Measurements from ENCODE around the gene TFR2.
"Not testable (repeated sequence)": the region's sequence is repeated elsewhere in the genome, so short reads cannot be mapped to it uniquely, and the experiment has no call there.

The TFR2 gene

DNA sequence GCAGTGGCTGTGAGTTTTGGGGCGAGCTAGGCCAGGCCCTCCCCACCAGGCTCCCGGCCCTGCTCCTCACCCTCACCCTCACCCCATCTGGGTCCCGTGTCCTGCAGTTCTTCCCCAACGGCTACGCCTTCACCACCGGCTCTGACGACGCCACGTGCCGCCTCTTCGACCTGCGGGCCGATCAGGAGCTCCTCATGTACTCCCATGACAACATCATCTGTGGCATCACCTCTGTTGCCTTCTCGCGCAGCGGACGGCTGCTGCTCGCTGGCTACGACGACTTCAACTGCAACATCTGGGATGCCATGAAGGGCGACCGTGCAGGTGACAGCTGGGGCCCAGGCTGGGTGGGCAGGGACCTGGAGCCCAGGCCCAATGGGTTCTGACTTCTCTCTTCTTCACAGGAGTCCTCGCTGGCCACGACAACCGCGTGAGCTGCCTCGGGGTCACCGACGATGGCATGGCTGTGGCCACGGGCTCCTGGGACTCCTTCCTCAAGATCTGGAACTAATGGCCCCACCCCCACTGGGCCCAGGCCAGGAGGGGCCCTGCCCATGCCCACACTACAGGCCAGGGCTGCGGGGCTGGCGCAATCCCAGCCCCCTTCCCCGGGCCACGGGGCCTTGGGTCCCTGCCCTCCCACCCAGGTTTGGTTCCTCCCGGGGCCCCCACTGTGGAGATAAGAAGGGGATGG, 37.1 kb upstream of the TFR2 start:
- DNase-seq (ENCODE audit: low read depth in 2 of 3, low spot score in 2 of 3): no peak

DNA sequence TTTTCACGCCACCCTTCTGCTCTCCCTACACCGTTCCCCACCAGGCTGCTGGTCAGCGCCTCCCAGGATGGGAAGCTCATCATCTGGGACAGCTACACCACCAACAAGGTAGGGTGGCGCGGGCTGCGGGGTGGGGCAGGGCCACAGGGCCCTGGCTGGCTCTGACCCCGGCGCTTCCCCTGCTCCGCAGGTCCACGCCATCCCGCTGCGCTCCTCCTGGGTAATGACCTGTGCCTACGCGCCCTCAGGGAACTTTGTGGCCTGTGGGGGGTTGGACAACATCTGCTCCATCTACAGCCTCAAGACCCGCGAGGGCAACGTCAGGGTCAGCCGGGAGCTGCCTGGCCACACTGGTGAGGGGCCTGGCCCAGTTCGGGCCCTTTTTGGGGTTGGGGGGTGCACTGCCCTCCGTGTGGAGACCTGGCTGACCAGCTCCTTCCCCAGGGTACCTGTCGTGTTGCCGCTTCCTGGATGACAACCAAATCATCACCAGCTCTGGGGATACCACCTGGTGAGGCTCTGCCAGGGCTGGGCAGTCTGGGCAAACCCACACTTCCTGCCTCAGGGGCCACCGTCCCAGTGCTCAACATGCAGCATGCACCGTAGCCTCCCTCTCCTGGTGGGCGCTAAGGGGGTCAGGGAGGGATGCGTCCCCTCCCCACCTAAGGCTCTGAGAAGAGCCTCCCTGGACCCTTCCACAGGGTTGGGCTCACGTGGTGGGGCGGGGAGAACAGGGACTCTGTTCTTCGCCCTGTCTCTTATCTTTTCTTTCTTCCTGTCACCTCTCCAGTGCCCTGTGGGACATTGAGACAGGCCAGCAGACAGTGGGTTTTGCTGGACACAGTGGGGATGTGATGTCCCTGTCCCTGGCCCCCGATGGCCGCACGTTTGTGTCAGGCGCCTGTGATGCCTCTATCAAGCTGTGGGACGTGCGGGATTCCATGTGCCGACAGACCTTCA, 36.2 kb upstream of the TFR2 start:
- no peak for DNase-seq (ENCODE audit: low read depth in 2 of 3, low spot score in 2 of 3)

DNA sequence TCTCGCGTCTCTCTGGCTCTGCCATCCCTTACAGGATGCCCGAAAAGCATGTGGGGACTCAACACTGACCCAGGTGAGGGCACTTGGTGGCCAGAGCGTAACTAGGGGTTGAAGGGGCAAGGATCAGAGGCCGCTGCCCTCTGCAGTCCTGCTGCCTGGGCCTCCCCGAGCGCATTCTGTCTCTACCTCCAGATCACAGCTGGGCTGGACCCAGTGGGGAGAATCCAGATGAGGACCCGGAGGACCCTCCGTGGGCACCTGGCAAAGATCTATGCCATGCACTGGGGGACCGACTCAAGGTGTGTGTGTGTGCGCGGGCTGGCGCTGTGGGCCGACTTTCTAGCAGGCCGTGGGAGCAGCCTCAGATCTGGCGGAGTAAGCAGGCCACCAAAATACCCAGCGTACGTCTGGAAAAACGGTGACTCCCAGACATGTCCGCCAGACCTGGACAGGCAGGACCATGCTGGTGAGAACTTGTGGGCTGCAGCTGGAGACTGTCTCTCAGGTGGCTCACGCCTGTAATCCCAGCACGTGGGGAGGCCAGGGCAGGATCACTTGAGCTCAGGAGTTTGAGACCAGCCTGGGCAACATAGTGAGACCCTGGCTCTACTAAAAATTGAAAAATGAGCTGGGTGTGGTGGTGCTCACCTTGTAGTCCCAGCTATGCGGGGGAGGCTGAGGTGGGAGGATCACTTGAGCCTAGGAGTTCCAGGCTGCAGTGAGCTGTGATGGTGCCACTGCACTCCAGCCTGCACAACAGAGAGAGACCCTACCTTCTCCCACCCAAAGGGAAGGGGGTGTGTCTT, 35.4 kb upstream of the TFR2 start:
- no peak for DNase-seq (ENCODE audit: low read depth in 2 of 3, low spot score in 2 of 3)

- DNase-seq (ENCODE audit: low read depth in 2 of 3, low spot score in 2 of 3): peak in 1 of 3 experiments; percentile 75
Measured at GRCh38 chr7:100675581-100676350, 34.4 kb upstream of the TFR2 start.

DNA sequence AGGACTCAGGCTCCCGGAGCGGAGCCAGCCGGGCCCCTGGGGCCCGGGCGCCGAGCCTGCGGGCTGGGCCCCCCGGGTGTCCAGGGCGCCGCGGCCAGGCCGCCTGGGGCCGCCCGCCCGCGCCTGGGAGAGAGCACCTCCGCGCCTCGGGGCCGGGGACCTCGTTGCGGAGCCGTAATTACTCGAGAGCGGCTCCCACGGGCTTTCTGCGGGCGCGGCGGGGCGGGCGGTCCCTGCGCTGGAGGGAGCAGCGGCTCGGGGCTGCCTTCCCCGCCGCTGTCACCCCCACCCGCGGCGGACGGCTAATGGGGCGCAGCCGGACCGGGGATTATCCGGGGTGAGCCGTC, 33.7 kb upstream of the TFR2 start:
- DNase-seq (ENCODE audit: low read depth in 2 of 3, low spot score in 2 of 3): no peak

DNA sequence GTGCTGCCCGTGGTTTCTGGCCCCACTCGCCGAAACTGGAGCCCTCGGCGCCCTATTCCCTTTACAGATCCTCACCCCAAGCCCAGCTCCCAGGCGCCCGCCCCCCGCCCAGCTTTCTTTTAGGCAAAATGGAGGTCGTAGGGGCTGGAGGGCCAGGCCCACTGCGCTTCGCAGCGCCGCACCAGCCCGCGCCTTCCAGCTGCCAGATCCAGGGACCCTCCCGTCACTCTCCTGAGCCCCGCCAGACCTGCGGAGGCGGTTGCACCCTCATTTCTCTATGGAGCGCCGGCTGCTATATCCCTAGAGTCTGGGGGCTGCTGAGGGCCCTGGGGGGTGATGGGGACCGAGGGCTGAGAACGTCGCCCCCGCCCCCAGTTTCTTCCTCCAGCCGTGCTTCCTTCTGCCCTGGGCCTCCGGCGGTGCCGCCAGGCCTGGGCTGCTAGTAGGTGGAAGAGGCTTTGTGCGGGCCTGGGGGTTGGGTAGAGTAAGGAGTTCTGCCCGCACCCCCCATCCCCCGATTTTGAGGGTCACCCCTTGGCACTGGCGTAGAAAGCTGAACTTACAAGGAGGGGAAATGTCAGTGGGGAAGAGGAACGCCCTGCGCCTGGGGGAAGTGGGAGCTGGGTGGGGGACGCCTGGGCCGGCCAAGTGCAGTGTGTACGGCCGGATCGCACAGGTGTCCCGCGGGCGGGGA, 33.2 kb upstream of the TFR2 start:
- no peak for DNase-seq (ENCODE audit: low read depth in 2 of 3, low spot score in 2 of 3)

DNA sequence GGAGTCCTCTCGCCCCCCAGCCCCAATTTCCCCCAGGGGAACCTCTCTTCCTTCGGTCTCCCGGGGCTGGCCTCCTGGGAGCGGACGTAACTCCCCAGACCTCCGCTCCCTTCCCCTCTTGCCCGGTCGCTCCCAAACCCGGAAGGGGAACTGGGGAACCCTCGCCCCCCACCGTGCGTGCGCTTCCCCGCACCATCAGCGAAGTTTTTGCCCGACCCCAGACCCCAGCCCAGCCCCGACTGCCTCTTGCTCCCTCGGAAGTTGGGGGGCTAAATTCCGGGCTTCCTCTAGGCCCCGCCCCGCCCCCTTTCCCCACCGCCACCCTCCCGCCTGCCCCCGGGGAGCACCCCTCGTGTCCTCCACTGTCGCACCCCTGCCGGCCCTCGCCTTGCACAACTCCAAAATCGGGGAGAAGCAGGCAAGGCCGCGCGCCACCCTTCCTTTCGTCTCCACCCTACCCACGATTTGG, 32.6 kb upstream of the TFR2 start:
- no peak for DNase-seq (ENCODE audit: low read depth in 2 of 3, low spot score in 2 of 3)

GRCh38 chr7:100673302-100673941, 32.1 kb upstream of the TFR2 start, which contains the start of gene GNB2:
GNB2 (plus strand) TSS chr7:100673740; CDS start chr7:100676266, 2,526 bp downstream.
- peak; percentile 96 to 99 (median 98) for DNase-seq (ENCODE audit: low read depth in 2 of 3, low spot score in 2 of 3)

DNA sequence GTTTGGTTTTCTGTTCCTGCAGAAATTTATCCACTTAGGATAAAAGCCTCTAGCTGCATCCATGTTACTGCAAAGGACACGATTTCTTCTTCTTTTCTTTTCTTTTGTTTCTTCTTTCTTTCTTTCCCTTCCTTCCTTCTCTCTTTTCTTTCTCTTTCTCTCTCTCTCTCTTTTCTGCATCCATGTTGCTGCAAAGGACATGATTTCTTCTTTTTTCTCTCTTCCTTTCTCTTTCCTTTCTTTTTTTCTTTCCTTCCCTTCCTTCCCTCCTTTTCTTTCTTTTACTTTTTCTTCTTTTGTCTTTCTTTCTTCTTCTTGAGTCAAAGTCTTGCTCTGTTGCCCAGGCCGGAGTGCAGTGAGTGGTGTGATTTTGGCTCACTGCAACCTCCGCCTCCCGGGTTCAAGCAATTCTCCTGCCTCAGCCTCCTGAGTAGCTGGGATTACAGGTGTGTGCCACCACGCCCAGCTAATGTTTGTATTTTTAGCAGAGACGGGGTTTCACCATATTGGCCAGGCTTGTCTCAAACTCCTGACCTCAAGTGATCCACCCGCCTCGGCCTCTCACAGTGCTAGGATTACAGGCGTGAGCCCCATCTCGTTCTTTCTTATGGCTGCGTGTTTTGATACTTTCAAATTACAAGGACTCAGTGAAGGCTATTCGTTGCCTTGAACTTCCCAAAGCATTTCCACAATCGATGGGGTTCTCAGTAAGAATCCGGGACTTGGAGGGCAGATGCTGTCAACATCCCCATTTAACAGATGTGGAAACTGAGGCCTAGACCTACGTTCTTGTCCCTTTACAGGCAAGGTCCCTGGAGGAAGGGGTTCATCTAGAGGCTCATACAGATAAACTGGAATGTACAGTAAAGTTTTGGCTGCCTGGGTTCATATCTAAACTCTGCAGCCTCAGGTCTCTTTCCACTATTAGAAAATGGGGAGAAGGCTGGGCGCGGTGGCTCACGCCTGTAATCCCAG, 30.3 kb upstream of the TFR2 start:
- DNase-seq (ENCODE audit: low read depth in 2 of 3, low spot score in 2 of 3): no peak

- no peak for DNase-seq (ENCODE audit: low read depth in 2 of 3, low spot score in 2 of 3)
Measured at GRCh38 chr7:100670074-100670473, 28.7 kb upstream of the TFR2 start.

- DNase-seq (ENCODE audit: low read depth in 2 of 3, low spot score in 2 of 3): not testable (repeated sequence)
Measured at GRCh38 chr7:100669106-100669505, 27.8 kb upstream of the TFR2 start.

- no peak for DNase-seq (ENCODE audit: low read depth in 2 of 3, low spot score in 2 of 3)
Measured at GRCh38 chr7:100668069-100668449, 26.7 kb upstream of the TFR2 start.

GRCh38 chr7:100667331-100668068, 26.1 kb upstream of the TFR2 start:
- no peak for DNase-seq (ENCODE audit: low read depth in 2 of 3, low spot score in 2 of 3)

- no peak for DNase-seq (ENCODE audit: low read depth in 2 of 3, low spot score in 2 of 3)
Measured at GRCh38 chr7:100665168-100665726, 23.9 kb upstream of the TFR2 start.

DNA sequence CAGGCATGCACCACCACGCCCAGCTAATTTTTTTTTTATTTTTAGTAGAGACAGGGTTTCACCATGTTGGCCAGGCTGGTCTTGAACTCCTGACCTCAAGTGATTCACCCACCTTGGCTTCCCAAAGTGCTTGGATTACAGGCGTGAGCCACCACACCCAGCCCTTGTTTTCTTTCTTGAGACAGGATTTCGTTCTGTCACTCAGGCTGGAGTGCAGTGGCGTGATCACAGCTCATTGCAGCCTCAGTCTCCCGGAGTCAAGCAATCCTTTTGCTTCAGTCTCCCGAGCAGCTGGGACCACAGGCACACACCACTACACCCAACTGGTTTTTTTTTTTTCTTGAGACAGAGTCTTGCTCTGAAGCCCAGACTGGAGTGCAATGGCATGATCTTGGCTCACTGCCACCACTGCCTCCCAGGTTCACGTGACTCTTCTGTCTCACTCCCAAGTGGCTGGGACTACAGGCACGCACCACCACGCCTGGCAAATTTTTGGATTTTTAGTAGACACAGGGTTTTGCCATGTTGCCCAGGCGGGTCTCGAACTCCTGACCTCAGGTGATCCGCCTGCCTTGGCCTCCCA, 20.9 kb upstream of the TFR2 start:
- DNase-seq (ENCODE audit: low read depth in 2 of 3, low spot score in 2 of 3): not testable (repeated sequence)

DNA sequence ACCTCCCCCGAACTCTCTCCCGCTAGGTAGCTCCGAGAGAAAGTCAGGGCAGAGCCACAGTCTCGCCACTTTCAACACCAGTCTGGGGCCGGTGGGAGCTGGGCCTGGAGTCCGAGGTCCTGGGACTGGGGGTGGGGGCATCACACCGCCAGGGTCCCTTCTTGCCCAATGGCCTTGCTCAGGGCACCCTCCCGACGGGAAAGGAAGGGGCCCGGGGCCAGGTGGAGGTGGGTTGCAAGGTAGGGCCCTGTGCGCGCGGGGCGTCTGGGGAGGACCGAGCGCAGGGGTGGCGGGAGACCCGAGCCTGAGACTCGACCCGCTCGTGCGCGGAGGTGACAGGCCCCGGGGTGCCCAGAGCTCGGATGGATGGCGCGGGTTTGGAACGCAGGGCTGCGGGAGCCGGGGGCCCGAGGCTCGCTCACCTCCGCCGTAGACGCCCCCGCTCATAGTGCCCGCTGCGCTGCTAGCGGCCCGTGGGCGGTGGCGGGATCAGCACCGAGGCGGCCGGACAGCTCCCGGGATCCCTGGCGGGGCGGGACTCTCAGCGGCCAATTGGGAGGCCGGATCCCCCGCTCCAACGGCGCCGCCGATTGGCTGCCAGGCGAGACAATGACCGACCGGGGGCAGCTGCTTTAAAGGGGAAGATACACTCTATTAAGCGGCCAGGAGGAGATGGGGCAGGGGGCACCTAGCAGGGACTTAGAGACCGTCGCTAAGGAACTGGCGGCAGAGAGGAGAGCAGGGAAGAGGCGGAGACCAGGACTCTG, 14.7 kb upstream of the TFR2 start, which contains the start of gene ACTL6B:
ACTL6B (minus strand) TSS at position 541 of the 767 bp plus-strand sequence; CDS start at position 447, 94 bp downstream.
- no peak for DNase-seq (ENCODE audit: low read depth in 2 of 3, low spot score in 2 of 3)
